IPS-18a (cell line): Measurements from ENCODE around the gene MDM4.

Experiments
- H3K27ac ChIP-seq: one replicate; pipeline ENCODE4 v1.5.1; 2013; ENCODE audit warnings: low read length
- H3K27me3 ChIP-seq: one replicate; pipeline ENCODE4 v1.6.1; 2013; ENCODE audit warnings: mild to moderate bottlenecking, low read length; ENCODE audit not compliant: control insufficient read depth, insufficient read depth
- H3K36me3 ChIP-seq: one replicate; pipeline ENCODE4 v1.6.1; 2013; ENCODE audit warnings: low read depth, low read length; ENCODE audit not compliant: control insufficient read depth
- H3K4me1 ChIP-seq: one replicate; pipeline ENCODE4 v1.6.1; 2013; ENCODE audit warnings: low read depth, low read length; ENCODE audit not compliant: control insufficient read depth
- H3K4me3 ChIP-seq: one replicate; pipeline ENCODE4 v1.5.1; 2013; ENCODE audit warnings: low read length
- H3K9ac ChIP-seq: one replicate; pipeline ENCODE4 v1.6.1; 2013; ENCODE audit warnings: mild to moderate bottlenecking, low read length, moderate library complexity
- H3K9me3 ChIP-seq: one replicate; pipeline ENCODE4 v1.6.1; 2013; ENCODE audit warnings: low read depth, low read length; ENCODE audit not compliant: control insufficient read depth

MDM4 gene

GRCh38 chr1:204605791-204606190 lies 89.6 kb downstream of the MDM4 start:
- no peak overlapping the region for H3K9ac ChIP-seq
- H3K27ac ChIP-seq: no peak overlapping the region
- no peaks in the 10 kb centered on the region for H3K9me3 ChIP-seq
- no peaks in the 10 kb centered on the region for H3K36me3 ChIP-seq
- no peak overlapping the region for H3K4me3 ChIP-seq
- H3K4me1 ChIP-seq: peaks cover 10% of the 10 kb centered on the region
- H3K27me3 ChIP-seq: no peaks in the 10 kb centered on the region
